KMS-11 (cell line): ENCODE data around the gene BANF1.

Experiments used
- H2AFZ ChIP-seq: fragments of 200-600 bp; sonication (generic); 2 replicates; pipeline ENCODE4 v1.6.1; 2016; ENCODE audit warnings: antibody characterized with exemption, mixed run types, low read depth
- H3K27ac ChIP-seq: fragments of 200-600 bp; sonication (generic); 2 replicates; pipeline ENCODE4 v1.6.1; 2016; ENCODE audit warnings: mild to moderate bottlenecking, mixed run types
- H3K27me3 ChIP-seq: fragments of 200-600 bp; sonication (generic); 2 replicates; pipeline ENCODE4 v1.6.1; 2017; ENCODE audit warnings: mild to moderate bottlenecking, low read depth, mixed run types, moderate library complexity; ENCODE audit not compliant: insufficient read depth
- H3K36me3 ChIP-seq: fragments of 200-600 bp; sonication (generic); 2 replicates; pipeline ENCODE4 v1.6.1; 2017; ENCODE audit warnings: mild to moderate bottlenecking, mixed run types; ENCODE audit not compliant: insufficient read depth
- H3K4me1 ChIP-seq: fragments of 200-600 bp; sonication (generic); 2 replicates; pipeline ENCODE4 v1.6.1; 2016; ENCODE audit warnings: mild to moderate bottlenecking, low read depth, mixed run types; ENCODE audit not compliant: poor library complexity, severe bottlenecking
- H3K4me2 ChIP-seq: fragments of 200-600 bp; sonication (generic); 2 replicates; pipeline ENCODE4 v1.7.0; 2016; ENCODE audit warnings: mild to moderate bottlenecking, mixed run types
- H3K4me3 ChIP-seq: fragments of 200-600 bp; sonication (generic); IDR thresholded peaks from 2 replicates; pipeline ENCODE4 v1.6.1; 2017; ENCODE audit warnings: low read depth, low read length, mixed read lengths; ENCODE audit not compliant: insufficient read depth
- H3K79me2 ChIP-seq: fragments of 200-600 bp; sonication (generic); 2 replicates; pipeline ENCODE4 v1.6.1; 2016; ENCODE audit warnings: low read depth, mixed run types; ENCODE audit not compliant: insufficient read depth
- H3K9ac ChIP-seq: fragments of 200-600 bp; sonication (generic); 2 replicates; pipeline ENCODE4 v1.6.1; 2016; ENCODE audit warnings: mild to moderate bottlenecking, mixed run types
- H4K20me1 ChIP-seq: fragments of 200-600 bp; sonication (generic); 2 replicates; pipeline ENCODE4 v1.6.1; 2016; ENCODE audit warnings: mild to moderate bottlenecking, mixed run types; ENCODE audit not compliant: insufficient read depth
- CTCF ChIP-seq: fragments of 200-600 bp; sonication (generic); conservative IDR thresholded peaks from 2 replicates; pipeline ENCODE4 v1.6.1; 2017; ENCODE audit warnings: low read depth, mild to moderate bottlenecking, antibody characterized with exemption, low read length, moderate library complexity, mixed read lengths

BANF1 gene

GRCh38 chr11:66046901-66047300 lies 44.6 kb downstream of the BANF1 start:
- Histone ChIP-seq H4K20me1 (no peaks in the 10 kb centered on the region), H3K9ac (no peak overlapping the region), H2AFZ (no peak overlapping the region), H3K27me3 (no peaks in the 10 kb centered on the region), H3K4me1 (peaks cover 35% of the 10 kb centered on the region), H3K4me3 (no peak overlapping the region), H3K4me2 (no peak overlapping the region), H3K79me2 (no peaks in the 10 kb centered on the region), H3K27ac (no peak overlapping the region), H3K36me3 (no peaks in the 10 kb centered on the region)
- no peak for TF ChIP-seq CTCF

GRCh38 chr11:66047541-66048365 lies 45.5 kb downstream of the BANF1 start:
- Histone ChIP-seq H3K27ac (no peak overlapping the region), H3K9ac (no peak overlapping the region), H2AFZ (no peak overlapping the region), H3K4me2 (no peak overlapping the region), H4K20me1 (no peaks in the 10 kb centered on the region), H3K36me3 (no peaks in the 10 kb centered on the region), H3K79me2 (peaks cover 6% of the 10 kb centered on the region), H3K4me1 (peaks cover 35% of the 10 kb centered on the region), H3K27me3 (no peaks in the 10 kb centered on the region), H3K4me3 (no peak overlapping the region)
- no peak for TF ChIP-seq CTCF

- Histone ChIP-seq H3K27ac (no peak within 1 kb of the TSS), H2AFZ (no peak within 1 kb of the TSS), H3K4me3 (no peak within 1 kb of the TSS), H4K20me1 (no peaks in the 10 kb centered on the region), H3K4me1 (peaks cover 35% of the 10 kb centered on the region), H3K36me3 (peaks cover under 1% of the 10 kb centered on the region; the same call in 1 of the 2 replicates), H3K9ac (no peak within 1 kb of the TSS), H3K4me2 (no peak within 1 kb of the TSS), H3K27me3 (no peaks in the 10 kb centered on the region), H3K79me2 (peaks cover 16% of the 10 kb centered on the region)
- TF ChIP-seq CTCF: no peak
These were observed 46.4 kb downstream of the BANF1 start, which contains the start of gene GAL3ST3 for GRCh38 chr11:66048547-66049323. Gene GAL3ST3 (minus strand): TSS chr11:66049161. CDS start chr11:66045415, 3,746 bp downstream.

- peak overlapping the region; percentile 59; the same call in 1 of the 2 replicates for H3K27ac ChIP-seq
- peak overlapping the region; percentile 99; the same call in 1 of the 2 replicates for H3K4me2 ChIP-seq
- peaks cover 37% of the 10 kb centered on the region for H3K4me1 ChIP-seq
- H3K27me3 ChIP-seq: no peaks in the 10 kb centered on the region
- H3K4me3 ChIP-seq: no peak overlapping the region
- TF ChIP-seq CTCF: no peak
- H4K20me1 ChIP-seq: no peaks in the 10 kb centered on the region
- peak overlapping the region; percentile 76; the same call in 1 of the 2 replicates for H2AFZ ChIP-seq
- H3K79me2 ChIP-seq: peaks cover 36% of the 10 kb centered on the region
- peak overlapping the region; percentile 61; the same call in 1 of the 2 replicates for H3K9ac ChIP-seq
- H3K36me3 ChIP-seq: peaks cover 8% of the 10 kb centered on the region; the same call in 1 of the 2 replicates
These were observed 48.4 kb downstream of the BANF1 start for GRCh38 chr11:66050581-66051231.
